T-helper 2 cell treated with Interferon-gamma antibody and Interleukin-4, amounts not matched to agents 5 μg/mL and 100 μg/mL, for 36 hours (primary cell): ENCODE data around the gene PCDHGB7.
"Not testable (repeated sequence)": the region's sequence is repeated elsewhere in the genome, so short reads cannot be mapped to it uniquely, and the experiment has no call there.

ENCODE experiments used
- DNase-seq: peaks from one replicate; pipeline ENCODE4 v3.0.0; 2021; ENCODE audit warnings: low spot score
- H3K27ac Mint-ChIP-seq: one replicate; pipeline ENCODE4 v1.8.0; 2021; ENCODE audit warnings: mild to moderate bottlenecking, mixed read lengths
- H3K27me3 Mint-ChIP-seq: one replicate; pipeline ENCODE4 v1.8.0; 2021; ENCODE audit warnings: low read depth, mixed read lengths
- H3K36me3 Mint-ChIP-seq: one replicate; pipeline ENCODE4 v1.8.0; 2021; ENCODE audit warnings: low read depth, mixed read lengths
- H3K4me1 Mint-ChIP-seq: one replicate; pipeline ENCODE4 v1.8.0; 2021; ENCODE audit warnings: low read depth, mixed read lengths
- H3K4me3 Mint-ChIP-seq: one replicate; pipeline ENCODE4 v1.8.0; 2022; ENCODE audit warnings: mild to moderate bottlenecking, moderate library complexity, mixed read lengths
- H3K9me3 Mint-ChIP-seq: one replicate; pipeline ENCODE4 v1.8.0; 2021; ENCODE audit warnings: mixed read lengths

PCDHGB7 gene

DNA sequence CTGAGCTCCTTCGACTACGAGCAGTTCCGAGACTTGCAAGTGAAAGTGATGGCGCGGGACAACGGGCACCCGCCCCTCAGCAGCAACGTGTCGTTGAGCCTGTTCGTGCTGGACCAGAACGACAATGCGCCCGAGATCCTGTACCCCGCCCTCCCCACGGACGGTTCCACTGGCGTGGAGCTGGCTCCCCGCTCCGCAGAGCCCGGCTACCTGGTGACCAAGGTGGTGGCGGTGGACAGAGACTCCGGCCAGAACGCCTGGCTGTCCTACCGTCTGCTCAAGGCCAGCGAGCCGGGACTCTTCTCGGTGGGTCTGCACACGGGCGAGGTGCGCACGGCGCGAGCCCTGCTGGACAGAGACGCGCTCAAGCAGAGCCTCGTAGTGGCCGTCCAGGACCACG, 14.8 kb downstream of the PCDHGB7 start:
- peaks cover 26% of the 10 kb centered on the region for H3K27me3 Mint-ChIP-seq
- not testable (repeated sequence) for H3K36me3 Mint-ChIP-seq, H3K4me1 Mint-ChIP-seq, H3K4me3 Mint-ChIP-seq, DNase-seq, H3K27ac Mint-ChIP-seq
- H3K9me3 Mint-ChIP-seq = peaks cover 36% of the 10 kb centered on the region

DNA sequence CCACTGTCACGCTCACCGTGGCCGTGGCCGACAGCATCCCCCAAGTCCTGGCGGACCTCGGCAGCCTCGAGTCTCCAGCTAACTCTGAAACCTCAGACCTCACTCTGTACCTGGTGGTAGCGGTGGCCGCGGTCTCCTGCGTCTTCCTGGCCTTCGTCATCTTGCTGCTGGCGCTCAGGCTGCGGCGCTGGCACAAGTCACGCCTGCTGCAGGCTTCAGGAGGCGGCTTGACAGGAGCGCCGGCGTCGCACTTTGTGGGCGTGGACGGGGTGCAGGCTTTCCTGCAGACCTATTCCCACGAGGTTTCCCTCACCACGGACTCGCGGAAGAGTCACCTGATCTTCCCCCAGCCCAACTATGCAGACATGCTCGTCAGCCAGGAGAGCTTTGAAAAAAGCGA, 15.2 kb downstream of the PCDHGB7 start:
- not testable (repeated sequence) for H3K4me1 Mint-ChIP-seq, H3K36me3 Mint-ChIP-seq, DNase-seq, H3K4me3 Mint-ChIP-seq, H3K27ac Mint-ChIP-seq
- Mint-ChIP-seq H3K9me3 (peaks cover 36% of the 10 kb centered on the region), H3K27me3 (peaks cover 26% of the 10 kb centered on the region)

DNA sequence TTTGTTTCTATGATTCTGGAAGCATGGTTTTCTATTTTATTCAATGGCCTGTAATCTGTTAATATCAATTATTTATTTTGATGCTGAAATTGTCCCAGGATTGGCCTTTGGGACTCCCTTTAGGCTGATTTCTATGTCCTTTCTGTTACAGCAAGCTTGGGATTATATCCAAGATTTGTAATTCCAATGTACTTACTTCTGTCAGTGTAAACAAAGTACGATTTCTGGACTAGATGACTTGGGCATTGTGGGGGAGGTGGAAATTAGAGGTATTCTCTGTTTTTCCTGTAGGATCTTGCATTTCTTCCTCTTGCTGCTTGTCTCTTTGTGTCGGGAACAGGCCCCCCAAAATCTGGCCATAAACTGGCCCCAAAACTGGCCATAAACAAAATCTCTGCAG, 16.5 kb downstream of the PCDHGB7 start:
- Mint-ChIP-seq H3K9me3 (peaks cover 31% of the 10 kb centered on the region), H3K4me3 (no peak overlapping the region), H3K27ac (no peak overlapping the region), H3K27me3 (peaks cover 23% of the 10 kb centered on the region), H3K36me3 (peaks cover 6% of the 10 kb centered on the region), H3K4me1 (peaks cover 2% of the 10 kb centered on the region)
- DNase-seq = no peak

DNA sequence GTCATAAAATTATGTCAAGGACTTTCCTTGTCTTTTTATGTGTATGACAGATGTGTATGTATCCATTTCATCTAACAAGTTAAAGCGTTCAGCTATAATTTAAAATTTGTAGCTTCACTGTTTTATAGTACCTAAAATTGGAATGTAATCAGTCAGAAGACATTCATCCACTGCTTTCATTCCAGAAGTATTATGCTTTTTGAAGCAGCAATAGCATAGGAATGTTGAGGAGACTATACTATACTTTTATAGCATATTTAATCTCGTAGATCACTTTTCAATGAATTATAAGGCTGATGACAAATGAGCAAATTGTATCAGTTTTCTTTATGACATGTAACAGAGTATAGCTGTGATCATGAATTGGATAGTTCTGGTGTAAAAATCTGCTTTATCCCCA, 19.7 kb downstream of the PCDHGB7 start:
- Mint-ChIP-seq H3K36me3 (peaks cover 1% of the 10 kb centered on the region), H3K27me3 (peaks cover 5% of the 10 kb centered on the region), H3K27ac (no peak overlapping the region), H3K9me3 (peaks cover 13% of the 10 kb centered on the region), H3K4me3 (no peak overlapping the region), H3K4me1 (no peaks in the 10 kb centered on the region)
- DNase-seq = no peak

DNA sequence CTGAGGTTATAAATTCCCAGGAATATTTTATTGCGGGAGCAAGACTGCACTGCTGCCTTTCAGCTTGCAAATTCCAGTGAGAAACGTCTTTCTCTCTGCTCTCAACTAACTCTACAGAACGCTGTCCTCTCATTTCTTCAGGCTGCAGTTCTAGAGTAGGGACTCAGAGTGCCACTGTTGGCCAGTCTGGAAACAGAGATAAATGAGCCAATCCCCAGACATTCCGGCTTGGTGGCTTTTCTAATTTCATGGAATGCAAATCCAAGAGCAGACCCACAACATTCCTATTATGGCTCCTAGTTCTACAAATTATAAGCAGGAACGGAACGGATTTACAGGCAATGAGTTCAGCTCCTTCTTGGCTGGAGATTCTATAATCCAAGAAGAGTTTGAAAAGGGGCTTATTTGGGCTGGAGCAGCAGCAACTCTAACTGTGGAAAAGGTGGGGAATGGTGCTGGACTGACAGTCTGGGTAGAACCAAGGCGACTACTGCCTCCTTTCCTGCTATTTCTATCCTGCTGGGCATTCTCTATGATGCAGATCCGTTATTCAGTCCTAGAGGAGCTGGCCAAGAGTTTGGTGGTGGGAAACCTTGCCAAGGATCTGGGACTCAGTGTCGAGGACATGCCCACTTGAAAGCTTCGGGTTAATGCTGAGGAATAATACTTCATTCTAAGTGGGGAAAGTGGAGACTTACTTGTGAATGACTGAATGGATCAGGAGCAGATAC, 22.1 kb downstream of the PCDHGB7 start:
- Mint-ChIP-seq H3K4me1 (no peaks in the 10 kb centered on the region), H3K36me3 (no peaks in the 10 kb centered on the region), H3K4me3 (no peak overlapping the region), H3K27ac (no peak overlapping the region), H3K9me3 (peaks cover 3% of the 10 kb centered on the region), H3K27me3 (no peaks in the 10 kb centered on the region)
- DNase-seq = no peak

DNA sequence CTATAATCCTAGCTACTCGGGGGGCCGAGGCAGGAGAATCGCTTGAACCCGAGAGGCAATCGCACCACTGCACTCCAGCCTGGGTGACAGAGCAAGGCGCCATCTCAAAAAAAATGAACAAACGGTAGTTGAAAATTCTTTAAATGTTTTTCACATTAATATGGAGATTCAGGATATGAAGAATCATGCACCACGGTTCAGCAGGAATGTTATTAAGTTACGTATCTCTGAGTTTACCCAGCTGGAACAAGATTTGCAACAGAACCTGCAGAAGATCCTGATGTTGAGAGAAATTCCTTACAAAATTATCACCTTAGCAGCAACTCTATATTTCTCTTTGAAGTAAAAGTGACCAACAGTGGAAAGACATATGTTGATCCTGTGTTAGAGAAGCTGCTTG, 22.9 kb downstream of the PCDHGB7 start:
- Mint-ChIP-seq H3K36me3 (no peaks in the 10 kb centered on the region), H3K4me1 (no peaks in the 10 kb centered on the region), H3K4me3 (no peak overlapping the region), H3K27ac (no peak overlapping the region), H3K9me3 (peaks cover 3% of the 10 kb centered on the region), H3K27me3 (no peaks in the 10 kb centered on the region)
- no peak for DNase-seq

DNA sequence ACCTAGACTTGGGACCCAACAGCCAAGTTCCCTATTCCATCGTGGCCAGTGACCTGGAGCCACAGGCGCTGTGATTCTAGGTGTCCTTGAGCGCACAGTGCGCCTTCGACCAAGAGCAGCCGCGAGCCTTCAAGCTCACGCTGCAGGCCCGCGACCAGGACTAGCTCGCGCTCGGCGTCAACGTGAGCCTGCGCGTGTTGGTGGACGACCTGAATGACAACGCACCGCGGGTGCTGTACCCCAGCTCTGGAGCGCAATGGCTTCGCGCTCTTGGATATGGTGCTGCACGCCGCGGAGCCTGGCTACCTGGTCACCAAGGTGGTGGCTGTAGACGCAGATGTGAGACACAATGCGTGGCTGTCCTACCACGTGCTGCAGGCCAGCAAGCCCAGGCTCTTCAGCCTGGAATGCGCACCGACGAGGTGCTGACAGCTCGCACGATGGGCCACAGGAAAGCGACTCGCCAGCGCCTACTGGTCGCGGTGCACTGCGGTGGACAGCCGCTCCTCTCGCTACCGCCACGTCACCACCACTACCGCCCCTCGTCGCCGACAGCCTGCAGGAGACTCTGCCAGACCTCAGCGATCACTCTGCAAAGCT, 24.2 kb downstream of the PCDHGB7 start:
- Mint-ChIP-seq H3K4me1 (no peaks in the 10 kb centered on the region), H3K27me3 (no peaks in the 10 kb centered on the region), H3K9me3 (peaks cover 3% of the 10 kb centered on the region), H3K27ac (no peak overlapping the region), H3K4me3 (no peak overlapping the region), H3K36me3 (no peaks in the 10 kb centered on the region)
- no peak for DNase-seq

DNA sequence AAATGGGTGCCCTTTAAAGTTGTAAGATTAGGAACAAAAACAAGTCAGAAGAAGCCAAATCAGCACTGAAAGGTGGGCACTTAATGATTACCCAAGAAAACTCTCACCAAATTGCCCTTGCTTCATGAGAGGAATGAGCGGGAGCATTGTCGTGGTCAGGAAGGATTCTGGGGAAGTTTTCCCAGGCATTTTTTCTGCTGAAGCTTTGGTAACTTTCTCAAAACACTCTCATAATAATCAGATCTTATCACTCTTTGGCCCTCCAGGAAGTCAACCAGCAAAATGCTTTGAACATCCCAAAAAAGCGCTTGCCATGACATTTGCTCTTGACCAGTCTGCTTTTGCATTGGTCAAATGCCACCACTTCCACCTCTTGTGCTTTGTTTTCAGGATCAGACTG, 47.9 kb downstream of the PCDHGB7 start:
- no peaks in the 10 kb centered on the region for H3K36me3 Mint-ChIP-seq
- no peaks in the 10 kb centered on the region for H3K4me1 Mint-ChIP-seq
- no peaks in the 10 kb centered on the region for H3K27me3 Mint-ChIP-seq
- H3K9me3 Mint-ChIP-seq = no peaks in the 10 kb centered on the region
- no peak overlapping the region for H3K27ac Mint-ChIP-seq
- H3K4me3 Mint-ChIP-seq = no peak overlapping the region
- no peak for DNase-seq
